K562 (cell line): ENCODE results near the gene LEO1. TPM values are rescaled to one million over a fixed set of nuclear protein-coding genes. Genes with fewer than 3 reads are reported as not detected.

Source experiments
- PHF21A ChIP-seq: fragments of 450-650 bp; IDR thresholded peaks from 2 replicates; pipeline ENCODE4 v1.6.1; 2017; ENCODE audit warnings: low read depth, borderline replicate concordance
- TFAM ChIP-seq: fragments of 250-450 bp; sonication (Bioruptor Pico); conservative IDR thresholded peaks from 2 replicates; pipeline ENCODE4 v1.5.0; 2021; ENCODE audit warnings: mild to moderate bottlenecking, moderate library complexity
- ZBTB26 ChIP-seq: fragments of 450-650 bp; formaldehyde crosslinking; IDR thresholded peaks from 2 replicates; pipeline ENCODE4 v1.4.0; 2022; ENCODE audit warnings: missing genetic modification characterization
- polyA plus RNA-seq, 8 experiments: library from polyadenylated mRNA; depleted of rRNA in 4 of 8; stranded (reverse) in 5 of 8; unstranded in 3 of 8; fragments of >200 nt; fragmentation: Nextera tagmentation in 2 of 8; fragmentation: Illumina TruSeq in 1 of 8; extraction: Ambion mirVana in 2 of 8; extraction: Trizol in 1 of 8; gene quantifications; 2 replicates each; pipeline versions ENCODE4 v1.2.1 to v1.2.3, GENCODE V29; 2011 to 2014; ENCODE audit warnings: inconsistent platforms in 1 of 8, missing spikeins in 1 of 8
- total RNA-seq, 7 experiments: library from RNA; depleted of rRNA in 6 of 7; stranded (reverse); fragments of >200 nt in 6 of 7; fragmentation: Illumina TruSeq in 2 of 7; extraction: Trizol in 2 of 7; gene quantifications; 2 replicates each; pipeline versions ENCODE4 v1.2.1 to v1.2.3, GENCODE V29; 2011 to 2021; ENCODE audit warnings: low replicate concordance in 1 of 7
- TF ChIP-seq, protein P1 (sequence below), 3 experiments: fragments of 200-800 bp in 1 of 3; fragments of 250-450 bp in 1 of 3; fragments of 450-650 bp in 1 of 3; sonication (Bioruptor Pico) in 1 of 3; sonication (Bioruptor generic) in 1 of 3; formaldehyde crosslinking in 1 of 3; IDR thresholded peaks; 2 replicates each; pipeline versions ENCODE4 v1.6.1 to v1.8.0; 2016 to 2022; ENCODE audit warnings: mild to moderate bottlenecking in 2 of 3, missing genetic modification characterization in 2 of 3, missing compliant biosample characterization in 1 of 3, moderate library complexity in 1 of 3
- TF ChIP-seq, protein P2 (sequence below): fragments of 250-450 bp; sonication (Bioruptor Pico); IDR thresholded peaks from 2 replicates; pipeline ENCODE4 v1.5.0; 2020; ENCODE audit warnings: mild to moderate bottlenecking
- TF ChIP-seq, protein P3 (sequence below): sonication (generic); formaldehyde crosslinking; IDR thresholded peaks from 2 replicates; pipeline ENCODE4 v1.8.0; 2022; ENCODE audit warnings: missing genetic modification reagents, mild to moderate bottlenecking, moderate library complexity, borderline replicate concordance

The LEO1 gene
- total and polyA plus RNA-seq, 9 of the 15 experiments (the other 6 are each of a cell fraction or from before 2014, with no cell fraction given) = 8.4 to 48.3 (median 37.9) TPM

DNA sequence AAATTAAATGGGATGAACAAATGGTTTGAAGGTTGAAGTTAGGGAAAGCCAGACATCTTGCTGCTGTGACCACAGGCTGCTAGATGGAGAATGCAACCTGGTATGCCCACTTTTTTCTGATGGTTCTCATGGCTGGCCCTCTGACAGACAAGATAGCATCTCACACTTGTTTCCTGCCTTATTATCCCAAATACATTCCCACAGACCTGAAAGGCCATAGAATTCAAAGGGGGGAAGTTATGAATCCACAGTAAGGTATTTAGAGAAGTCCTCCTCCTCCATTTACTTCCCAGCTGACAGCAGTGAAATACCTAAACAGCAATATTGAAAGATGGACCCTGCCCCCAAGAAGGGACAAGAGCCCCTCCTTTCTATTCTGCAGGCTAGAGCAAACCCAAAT, 32.4 kb downstream of the LEO1 start (continued):
- no peak for TF ChIP-seq PHF21A
- TF ChIP-seq, protein P1, sequence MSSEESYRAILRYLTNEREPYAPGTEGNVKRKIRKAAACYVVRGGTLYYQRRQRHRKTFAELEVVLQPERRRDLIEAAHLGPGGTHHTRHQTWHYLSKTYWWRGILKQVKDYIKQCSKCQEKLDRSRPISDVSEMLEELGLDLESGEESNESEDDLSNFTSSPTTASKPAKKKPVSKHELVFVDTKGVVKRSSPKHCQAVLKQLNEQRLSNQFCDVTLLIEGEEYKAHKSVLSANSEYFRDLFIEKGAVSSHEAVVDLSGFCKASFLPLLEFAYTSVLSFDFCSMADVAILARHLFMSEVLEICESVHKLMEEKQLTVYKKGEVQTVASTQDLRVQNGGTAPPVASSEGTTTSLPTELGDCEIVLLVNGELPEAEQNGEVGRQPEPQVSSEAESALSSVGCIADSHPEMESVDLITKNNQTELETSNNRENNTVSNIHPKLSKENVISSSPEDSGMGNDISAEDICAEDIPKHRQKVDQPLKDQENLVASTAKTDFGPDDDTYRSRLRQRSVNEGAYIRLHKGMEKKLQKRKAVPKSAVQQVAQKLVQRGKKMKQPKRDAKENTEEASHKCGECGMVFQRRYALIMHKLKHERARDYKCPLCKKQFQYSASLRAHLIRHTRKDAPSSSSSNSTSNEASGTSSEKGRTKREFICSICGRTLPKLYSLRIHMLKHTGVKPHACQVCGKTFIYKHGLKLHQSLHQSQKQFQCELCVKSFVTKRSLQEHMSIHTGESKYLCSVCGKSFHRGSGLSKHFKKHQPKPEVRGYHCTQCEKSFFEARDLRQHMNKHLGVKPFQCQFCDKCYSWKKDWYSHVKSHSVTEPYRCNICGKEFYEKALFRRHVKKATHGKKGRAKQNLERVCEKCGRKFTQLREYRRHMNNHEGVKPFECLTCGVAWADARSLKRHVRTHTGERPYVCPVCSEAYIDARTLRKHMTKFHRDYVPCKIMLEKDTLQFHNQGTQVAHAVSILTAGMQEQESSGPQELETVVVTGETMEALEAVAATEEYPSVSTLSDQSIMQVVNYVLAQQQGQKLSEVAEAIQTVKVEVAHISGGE (CRISPR knock-in tag; IDR thresholded peaks at IDR 0.05) = no peak
- TF ChIP-seq ZBTB26 (CRISPR knock-in tag) = no peak
- TF ChIP-seq TFAM (CRISPR knock-in tag) = no peak
- TF ChIP-seq, protein P2, sequence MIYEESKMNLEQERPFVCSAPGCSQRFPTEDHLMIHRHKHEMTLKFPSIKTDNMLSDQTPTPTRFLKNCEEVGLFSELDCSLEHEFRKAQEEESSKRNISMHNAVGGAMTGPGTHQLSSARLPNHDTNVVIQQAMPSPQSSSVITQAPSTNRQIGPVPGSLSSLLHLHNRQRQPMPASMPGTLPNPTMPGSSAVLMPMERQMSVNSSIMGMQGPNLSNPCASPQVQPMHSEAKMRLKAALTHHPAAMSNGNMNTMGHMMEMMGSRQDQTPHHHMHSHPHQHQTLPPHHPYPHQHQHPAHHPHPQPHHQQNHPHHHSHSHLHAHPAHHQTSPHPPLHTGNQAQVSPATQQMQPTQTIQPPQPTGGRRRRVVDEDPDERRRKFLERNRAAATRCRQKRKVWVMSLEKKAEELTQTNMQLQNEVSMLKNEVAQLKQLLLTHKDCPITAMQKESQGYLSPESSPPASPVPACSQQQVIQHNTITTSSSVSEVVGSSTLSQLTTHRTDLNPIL = no peak
- TF ChIP-seq, protein P3, sequence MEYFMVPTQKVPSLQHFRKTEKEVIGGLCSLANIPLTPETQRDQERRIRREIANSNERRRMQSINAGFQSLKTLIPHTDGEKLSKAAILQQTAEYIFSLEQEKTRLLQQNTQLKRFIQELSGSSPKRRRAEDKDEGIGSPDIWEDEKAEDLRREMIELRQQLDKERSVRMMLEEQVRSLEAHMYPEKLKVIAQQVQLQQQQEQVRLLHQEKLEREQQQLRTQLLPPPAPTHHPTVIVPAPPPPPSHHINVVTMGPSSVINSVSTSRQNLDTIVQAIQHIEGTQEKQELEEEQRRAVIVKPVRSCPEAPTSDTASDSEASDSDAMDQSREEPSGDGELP (CRISPR knock-in tag) = no peak
- TF ChIP-seq, all 486 proteins: peak for 0
